GM18511 (cell line): ENCODE measurements around the gene MAGI1.

Experiments used
- ATAC-seq: cut with Tn5 transposase; IDR thresholded peaks from one replicate; pipeline ENCODE4 v1.9.1; 2021; ENCODE audit warnings: mild to moderate bottlenecking, moderate library complexity; ENCODE audit not compliant: unreplicated experiment

The MAGI1 gene

GRCh38 chr3:65950340-65951326 lies 88.1 kb downstream of the MAGI1 start:
- no peak for ATAC-seq

GRCh38 chr3:65948841-65949573 lies 89.7 kb downstream of the MAGI1 start:
- ATAC-seq: no peak

- ATAC-seq: no peak
These were observed 92.3 kb downstream of the MAGI1 start for GRCh38 chr3:65946438-65946837.

- ATAC-seq: no peak
These were observed 92.8 kb downstream of the MAGI1 start for GRCh38 chr3:65945953-65946352.

- no peak for ATAC-seq
These were observed 93.2 kb downstream of the MAGI1 start for GRCh38 chr3:65945480-65945879.

- ATAC-seq: no peak
These were observed 94.5 kb downstream of the MAGI1 start for GRCh38 chr3:65944252-65944651.

- no peak for ATAC-seq
These were observed 98.9 kb downstream of the MAGI1 start for GRCh38 chr3:65939801-65940246.

GRCh38 chr3:65939184-65939583 lies 99.5 kb downstream of the MAGI1 start:
- ATAC-seq: no peak

- no peak for ATAC-seq
These were observed 100.0 kb downstream of the MAGI1 start for GRCh38 chr3:65938676-65939075.

- ATAC-seq: no peak
These were observed 100.6 kb downstream of the MAGI1 start for GRCh38 chr3:65938147-65938546.

GRCh38 chr3:65936908-65937638 lies 101.6 kb downstream of the MAGI1 start:
- ATAC-seq: no peak

- ATAC-seq: no peak
These were observed 103.0 kb downstream of the MAGI1 start for GRCh38 chr3:65935724-65936123.

GRCh38 chr3:65930648-65931047 lies 108.1 kb downstream of the MAGI1 start:
- ATAC-seq: no peak

- ATAC-seq: no peak
These were observed 110.6 kb downstream of the MAGI1 start for GRCh38 chr3:65928110-65928509.

- ATAC-seq: no peak
These were observed 111.1 kb downstream of the MAGI1 start for GRCh38 chr3:65927576-65927975.

GRCh38 chr3:65925254-65925954 lies 113.3 kb downstream of the MAGI1 start:
- no peak for ATAC-seq

GRCh38 chr3:65924762-65925161 lies 114.0 kb downstream of the MAGI1 start:
- ATAC-seq: no peak

- no peak for ATAC-seq
These were observed 116.3 kb downstream of the MAGI1 start for GRCh38 chr3:65922441-65922840.

- no peak for ATAC-seq
These were observed 118.9 kb downstream of the MAGI1 start for GRCh38 chr3:65919826-65920225.

GRCh38 chr3:65915477-65915876 lies 123.2 kb downstream of the MAGI1 start:
- ATAC-seq: no peak
